ENCODE results near the gene LRRC10B. TPM values are rescaled to one million over a fixed set of nuclear protein-coding genes. Genes with fewer than 3 reads are reported as not detected.

LRRC10B gene
- total RNA-seq, 1 donor: not detected

GRCh38 chr11:61550665-61551227, 42.2 kb downstream of the LRRC10B start:
- Histone ChIP-seq H3K9me3 (ENCODE audit: low read depth, low read length) (no peaks in the 10 kb centered on the region), H3K4me3 (ENCODE audit: low read length) (no peak overlapping the region), H3K27me3 (ENCODE audit: insufficient read depth, low read length) (peaks cover 5% of the 10 kb centered on the region), H3K4me1 (ENCODE audit: insufficient read depth, low read length) (no peaks in the 10 kb centered on the region)

- Histone ChIP-seq H3K4me1 (ENCODE audit: insufficient read depth, low read length) (no peaks in the 10 kb centered on the region), H3K27me3 (ENCODE audit: insufficient read depth, low read length) (peaks cover 13% of the 10 kb centered on the region), H3K4me3 (ENCODE audit: low read length) (no peak overlapping the region), H3K9me3 (ENCODE audit: low read depth, low read length) (no peaks in the 10 kb centered on the region)
Measured at GRCh38 chr11:61551634-61552033, 43.1 kb downstream of the LRRC10B start.

GRCh38 chr11:61552108-61552635, 43.6 kb downstream of the LRRC10B start:
- H3K27me3 ChIP-seq (ENCODE audit: insufficient read depth, low read length): peaks cover 13% of the 10 kb centered on the region

GRCh38 chr11:61553373-61554171, 45.0 kb downstream of the LRRC10B start:
- H3K4me3 ChIP-seq (ENCODE audit: low read length): no peak overlapping the region
- H3K9me3 ChIP-seq (ENCODE audit: low read depth, low read length): no peaks in the 10 kb centered on the region
- no peaks in the 10 kb centered on the region for H3K4me1 ChIP-seq (ENCODE audit: insufficient read depth, low read length)
- H3K27me3 ChIP-seq (ENCODE audit: insufficient read depth, low read length): peaks cover 13% of the 10 kb centered on the region

More at GRCh38 chr11:61552108-61552635, 43.6 kb downstream of the LRRC10B start:
- H3K4me1 ChIP-seq (ENCODE audit: insufficient read depth, low read length): no peaks in the 10 kb centered on the region
- no peaks in the 10 kb centered on the region for H3K9me3 ChIP-seq (ENCODE audit: low read depth, low read length)
- H3K4me3 ChIP-seq (ENCODE audit: low read length): no peak overlapping the region

- Histone ChIP-seq H3K27me3 (ENCODE audit: insufficient read depth, low read length) (peaks cover 16% of the 10 kb centered on the region), H3K9me3 (ENCODE audit: low read depth, low read length) (no peaks in the 10 kb centered on the region)
Measured at GRCh38 chr11:61554172-61554988, 45.8 kb downstream of the LRRC10B start.

GRCh38 chr11:61555051-61555969, 46.8 kb downstream of the LRRC10B start:
- H3K4me1 ChIP-seq (ENCODE audit: insufficient read depth, low read length): no peaks in the 10 kb centered on the region
- H3K4me3 ChIP-seq (ENCODE audit: low read length): no peak overlapping the region
- no peaks in the 10 kb centered on the region for H3K9me3 ChIP-seq (ENCODE audit: low read depth, low read length)
- peaks cover 16% of the 10 kb centered on the region for H3K27me3 ChIP-seq (ENCODE audit: insufficient read depth, low read length)

More at GRCh38 chr11:61554172-61554988, 45.8 kb downstream of the LRRC10B start:
- H3K4me3 ChIP-seq (ENCODE audit: low read length): no peak overlapping the region
- H3K4me1 ChIP-seq (ENCODE audit: insufficient read depth, low read length): no peaks in the 10 kb centered on the region

- no peaks in the 10 kb centered on the region for H3K9me3 ChIP-seq (ENCODE audit: low read depth, low read length)
- peaks cover 16% of the 10 kb centered on the region for H3K27me3 ChIP-seq (ENCODE audit: insufficient read depth, low read length)
- H3K4me1 ChIP-seq (ENCODE audit: insufficient read depth, low read length): no peaks in the 10 kb centered on the region
- no peak overlapping the region for H3K4me3 ChIP-seq (ENCODE audit: low read length)
Measured at GRCh38 chr11:61555978-61556377, 47.4 kb downstream of the LRRC10B start.

GRCh38 chr11:61556621-61557020, 48.1 kb downstream of the LRRC10B start:
- H3K4me1 ChIP-seq (ENCODE audit: insufficient read depth, low read length): no peaks in the 10 kb centered on the region

More at GRCh38 chr11:61556621-61557020, 48.1 kb downstream of the LRRC10B start:
- H3K4me3 ChIP-seq (ENCODE audit: low read length): no peak overlapping the region
- H3K9me3 ChIP-seq (ENCODE audit: low read depth, low read length): no peaks in the 10 kb centered on the region
- peaks cover 16% of the 10 kb centered on the region for H3K27me3 ChIP-seq (ENCODE audit: insufficient read depth, low read length)

Other genes with a start within 250 kb of the LRRC10B start
- 0.52 TPM for gene VWCE, start 213.4 kb upstream of the LRRC10B start, total RNA-seq
- 89.8 TPM for gene DDB1, start 175.6 kb upstream of the LRRC10B start, total RNA-seq
- 18.5 TPM for gene TKFC, start 175.5 kb upstream of the LRRC10B start, total RNA-seq
- 46.4 TPM for gene CYB561A3, start 146.9 kb upstream of the LRRC10B start, total RNA-seq
- gene TMEM138, start 146.4 kb upstream of the LRRC10B start, total RNA-seq: 40.5 TPM
- gene TMEM216, start 116.2 kb upstream of the LRRC10B start, total RNA-seq: 4.4 TPM
- gene CPSF7, start 78.8 kb upstream of the LRRC10B start, total RNA-seq: 49.0 TPM
- gene SDHAF2, start 78.6 kb upstream of the LRRC10B start, total RNA-seq: 52.2 TPM
- under 0.01 TPM for gene SYT7, start 72.3 kb downstream of the LRRC10B start, total RNA-seq
- 0.94 TPM for gene DAGLA, start 171.6 kb downstream of the LRRC10B start, total RNA-seq
- 0.31 TPM for gene MYRF, start 243.9 kb downstream of the LRRC10B start, total RNA-seq